ENCODE results near the gene MCHR1.

MCHR1 gene

GRCh38 chr22:40727070-40727963, 48.0 kb downstream of the MCHR1 start:
- DNase-seq (ENCODE audit: low spot score), result no peak

- DNase-seq (ENCODE audit: low spot score), result no peak
These were observed 48.8 kb downstream of the MCHR1 start for GRCh38 chr22:40727964-40728615.

- no peak for DNase-seq (ENCODE audit: low spot score)
These were observed 49.5 kb downstream of the MCHR1 start for GRCh38 chr22:40728731-40729189.

- DNase-seq (ENCODE audit: low spot score), result no peak
These were observed 50.0 kb downstream of the MCHR1 start for GRCh38 chr22:40729284-40729683.

Measured in pons (tissue), 1 donor.